RWPE2 (cell line): Measurements from ENCODE around the gene ARL6.
A peak's percentile ranks its signal among the peaks of the same experiment; 100 is the strongest.

Source experiments
- ATAC-seq: fragments of 200-7000 bp; cut with Tn5 transposase; 3 replicates; pipeline ENCODE4 v1.9.1; 2021; ENCODE audit warnings: low read depth
- DNase-seq: peaks from one replicate; pipeline ENCODE4 v3.0.0-alpha.2; 2020; ENCODE audit warnings: low spot score
- H3K27ac ChIP-seq: fragments of 450-650 bp; 2 replicates; pipeline ENCODE4 v1.5.1; 2017; ENCODE audit warnings: mild to moderate bottlenecking; ENCODE audit not compliant: poor library complexity, severe bottlenecking
- H3K27me3 ChIP-seq: fragments of 250-450 bp; sonication (Bioruptor Pico); 2 replicates; pipeline ENCODE4 v1.5.1; 2021; ENCODE audit warnings: mild to moderate bottlenecking, moderate library complexity; ENCODE audit not compliant: insufficient read depth, poor library complexity, severe bottlenecking
- H3K36me3 ChIP-seq: fragments of 250-450 bp; sonication (Bioruptor Pico); 2 replicates; pipeline ENCODE4 v1.5.1; 2020; ENCODE audit warnings: low read depth, mild to moderate bottlenecking, moderate library complexity
- H3K4me1 ChIP-seq: fragments of 250-450 bp; sonication (Bioruptor Pico); 2 replicates; pipeline ENCODE4 v1.5.1; 2021; ENCODE audit warnings: mild to moderate bottlenecking, moderate library complexity; ENCODE audit not compliant: insufficient read depth, poor library complexity, severe bottlenecking
- H3K4me3 ChIP-seq: fragments of 250-450 bp; sonication (Bioruptor Pico); 2 replicates; pipeline ENCODE4 v1.5.1; 2021; ENCODE audit warnings: mild to moderate bottlenecking, moderate library complexity; ENCODE audit not compliant: severe bottlenecking
- H3K9me3 ChIP-seq: fragments of 250-450 bp; sonication (Bioruptor Pico); 2 replicates; pipeline ENCODE4 v1.5.1; 2021; ENCODE audit warnings: mild to moderate bottlenecking, moderate library complexity; ENCODE audit not compliant: severe bottlenecking
- CTCF ChIP-seq: fragments of 450-650 bp; IDR thresholded peaks from one replicate; pipeline ENCODE4 v1.5.1; 2017; ENCODE audit warnings: mild to moderate bottlenecking, moderate library complexity; ENCODE audit not compliant: poor library complexity, severe bottlenecking

Gene ARL6

GRCh38 chr3:97765336-97765735, 778 bp downstream of the ARL6 start:
- TF ChIP-seq CTCF: no peak
- H3K4me3 ChIP-seq: peak overlapping the region; percentile 68

GRCh38 chr3:97772926-97773325, 8.4 kb downstream of the ARL6 start:
- DNase-seq (no peak), ATAC-seq (no peak)
- Histone ChIP-seq H3K27me3 (no peaks in the 10 kb centered on the region), H3K36me3 (no peaks in the 10 kb centered on the region), H3K27ac (no peak overlapping the region), H3K4me3 (no peak overlapping the region), H3K4me1 (no peaks in the 10 kb centered on the region), H3K9me3 (no peaks in the 10 kb centered on the region)
- no peak for TF ChIP-seq CTCF

More at GRCh38 chr3:97765336-97765735, 778 bp downstream of the ARL6 start:
- ATAC-seq (no peak), DNase-seq (no peak)
- Histone ChIP-seq H3K9me3 (no peaks in the 10 kb centered on the region), H3K27me3 (no peaks in the 10 kb centered on the region), H3K36me3 (no peaks in the 10 kb centered on the region), H3K4me1 (no peaks in the 10 kb centered on the region), H3K27ac (no peak overlapping the region)

GRCh38 chr3:97778152-97778551, 13.6 kb downstream of the ARL6 start:
- no peak for ATAC-seq
- Histone ChIP-seq H3K36me3 (no peaks in the 10 kb centered on the region), H3K27me3 (no peaks in the 10 kb centered on the region), H3K27ac (no peak overlapping the region), H3K9me3 (no peaks in the 10 kb centered on the region), H3K4me3 (no peak overlapping the region), H3K4me1 (no peaks in the 10 kb centered on the region)
- DNase-seq: no peak
- TF ChIP-seq CTCF: no peak

GRCh38 chr3:97793420-97794019, 29.0 kb downstream of the ARL6 start:
- peaks cover 8% of the 10 kb centered on the region; the same call in 1 of the 2 replicates for H3K36me3 ChIP-seq
- H3K27me3 ChIP-seq: no peaks in the 10 kb centered on the region
- no peak overlapping the region for H3K4me3 ChIP-seq
- peak; percentile 88 for TF ChIP-seq CTCF
- H3K9me3 ChIP-seq: no peaks in the 10 kb centered on the region
- no peak overlapping the region for H3K27ac ChIP-seq
- ATAC-seq: no peak
- DNase-seq: no peak
- no peaks in the 10 kb centered on the region for H3K4me1 ChIP-seq

- DNase-seq: no peak
- TF ChIP-seq CTCF: no peak
- Histone ChIP-seq H3K36me3 (peaks cover 4% of the 10 kb centered on the region; the same call in 1 of the 2 replicates), H3K27me3 (no peaks in the 10 kb centered on the region), H3K9me3 (no peaks in the 10 kb centered on the region), H3K4me1 (no peaks in the 10 kb centered on the region), H3K27ac (no peak overlapping the region), H3K4me3 (no peak overlapping the region)
- no peak for ATAC-seq
These were observed 31.4 kb downstream of the ARL6 start for GRCh38 chr3:97795951-97796350.
